HG02943 (cell line): ENCODE data around the gene MARCHF10.

Source experiments
- ATAC-seq: cut with Tn5 transposase; IDR thresholded peaks from one replicate; pipeline ENCODE4 v1.9.1; 2021; ENCODE audit warnings: mild to moderate bottlenecking, low read depth, moderate library complexity; ENCODE audit not compliant: unreplicated experiment

Gene MARCHF10

DNA sequence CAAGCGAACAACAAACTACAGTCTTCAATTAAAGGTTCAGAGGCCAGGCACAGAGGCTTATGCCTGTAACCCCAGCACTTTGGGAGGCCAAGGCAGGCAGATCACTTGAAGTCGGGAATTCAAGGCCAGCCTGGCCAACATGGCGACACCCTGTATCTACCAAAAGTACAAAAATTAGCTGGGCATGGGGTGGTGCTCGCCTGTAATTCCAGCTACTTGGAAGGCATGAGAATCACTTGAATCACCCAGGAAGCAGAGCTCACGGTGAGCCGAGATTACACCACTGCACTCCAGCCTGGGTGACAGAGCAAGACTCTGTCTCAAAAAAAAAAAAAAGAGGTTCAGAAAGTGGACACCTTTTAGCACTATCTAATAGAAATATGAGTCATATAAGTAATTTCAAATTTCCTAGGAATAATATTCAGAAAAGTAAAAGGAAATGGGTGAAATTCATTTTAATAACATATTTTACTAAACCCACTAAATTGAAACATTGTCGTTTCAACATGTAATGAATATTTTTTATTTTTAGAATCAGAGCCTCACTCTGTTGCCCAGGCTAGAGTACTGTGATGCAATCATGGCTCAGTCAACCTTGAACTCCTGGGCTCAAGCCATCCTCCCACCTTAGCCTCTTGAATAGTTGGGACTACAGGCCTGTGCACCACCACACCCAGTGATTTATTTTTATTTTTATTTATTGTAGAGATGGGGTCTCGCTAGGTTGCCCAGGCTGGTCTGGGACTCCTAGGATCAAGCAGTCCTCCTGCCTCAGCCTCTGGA is 15.2 kb upstream of the MARCHF10 start:
- no peak for ATAC-seq

DNA sequence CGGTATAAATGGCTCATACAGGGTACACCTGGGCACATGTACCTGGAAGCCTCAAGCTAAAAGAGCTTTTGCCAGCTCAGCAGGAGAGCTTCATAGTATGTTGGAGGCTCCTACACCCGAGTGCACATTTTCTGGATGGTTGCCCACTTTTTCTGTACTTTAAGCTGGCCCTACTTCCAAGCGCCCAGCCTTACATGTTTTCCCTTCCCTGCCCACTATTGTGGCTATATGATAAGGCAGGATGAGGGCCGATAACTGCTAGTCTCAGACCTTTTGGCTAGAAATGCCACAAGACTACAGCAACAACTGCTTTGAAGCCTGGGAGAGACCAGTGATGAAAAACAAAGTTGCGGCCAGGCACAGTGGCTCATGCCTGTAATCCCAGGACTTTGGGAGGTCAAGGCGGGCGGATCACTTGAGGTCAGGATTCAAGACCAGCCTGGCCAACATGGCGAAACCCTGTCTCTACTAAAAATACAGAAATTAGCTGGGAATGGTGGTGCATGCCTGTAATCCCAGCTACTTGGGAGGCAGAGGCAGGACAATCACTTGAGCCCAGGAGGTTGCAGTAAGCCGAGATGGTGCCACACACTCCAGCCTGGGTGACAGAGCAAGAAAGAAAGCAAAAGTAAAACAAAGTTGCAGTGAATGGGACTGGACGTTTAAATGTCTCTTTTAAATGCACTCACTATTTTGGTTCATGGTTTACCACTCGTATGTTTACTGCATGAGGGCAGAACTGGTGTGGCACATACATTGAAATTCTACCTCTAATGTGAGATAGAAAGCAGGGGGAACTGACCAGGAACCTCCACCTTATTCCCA is 14.2 kb upstream of the MARCHF10 start:
- ATAC-seq = no peak

DNA sequence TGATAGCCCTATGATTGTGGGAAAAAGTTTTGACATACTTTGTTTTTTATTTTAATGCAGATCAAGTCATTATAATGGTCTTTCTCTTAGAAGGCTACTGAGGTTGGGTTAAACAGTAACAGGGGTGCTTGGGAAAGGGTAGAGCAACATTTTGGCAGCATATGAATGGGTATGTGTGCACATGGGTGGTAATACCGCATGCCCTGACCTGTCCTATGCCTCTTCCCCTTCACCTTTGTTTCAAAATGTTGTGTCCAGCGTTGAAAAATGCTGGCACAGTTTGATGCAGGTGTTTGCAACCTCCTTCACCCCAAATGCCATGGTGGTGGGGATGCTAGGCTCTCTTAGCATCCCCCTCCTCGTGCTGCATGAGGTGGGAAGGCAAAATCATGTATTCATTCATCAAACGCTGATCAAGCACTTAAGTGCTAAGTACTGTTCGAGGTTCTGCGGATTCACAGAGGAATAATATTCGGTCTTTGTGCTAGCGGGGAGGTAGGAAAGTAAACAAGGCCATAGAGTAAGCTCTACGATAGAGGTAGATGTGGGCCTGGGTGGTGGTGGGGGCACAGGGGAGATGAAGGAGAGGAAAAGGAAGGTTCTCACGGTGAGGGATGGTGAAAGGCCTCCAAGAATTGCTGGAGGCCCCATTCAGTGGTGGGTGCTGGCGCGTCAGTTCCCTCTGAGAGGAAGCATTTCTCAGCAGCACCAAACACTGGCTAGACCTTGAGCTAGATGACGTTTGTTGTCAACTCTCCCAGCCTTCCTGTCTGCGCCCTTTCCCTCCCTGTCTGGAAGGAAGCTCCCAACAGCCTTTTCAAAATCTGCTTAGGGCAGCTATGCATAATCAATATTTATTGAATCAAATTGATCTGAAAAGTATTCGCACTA is 13.3 kb upstream of the MARCHF10 start:
- no peak for ATAC-seq

DNA sequence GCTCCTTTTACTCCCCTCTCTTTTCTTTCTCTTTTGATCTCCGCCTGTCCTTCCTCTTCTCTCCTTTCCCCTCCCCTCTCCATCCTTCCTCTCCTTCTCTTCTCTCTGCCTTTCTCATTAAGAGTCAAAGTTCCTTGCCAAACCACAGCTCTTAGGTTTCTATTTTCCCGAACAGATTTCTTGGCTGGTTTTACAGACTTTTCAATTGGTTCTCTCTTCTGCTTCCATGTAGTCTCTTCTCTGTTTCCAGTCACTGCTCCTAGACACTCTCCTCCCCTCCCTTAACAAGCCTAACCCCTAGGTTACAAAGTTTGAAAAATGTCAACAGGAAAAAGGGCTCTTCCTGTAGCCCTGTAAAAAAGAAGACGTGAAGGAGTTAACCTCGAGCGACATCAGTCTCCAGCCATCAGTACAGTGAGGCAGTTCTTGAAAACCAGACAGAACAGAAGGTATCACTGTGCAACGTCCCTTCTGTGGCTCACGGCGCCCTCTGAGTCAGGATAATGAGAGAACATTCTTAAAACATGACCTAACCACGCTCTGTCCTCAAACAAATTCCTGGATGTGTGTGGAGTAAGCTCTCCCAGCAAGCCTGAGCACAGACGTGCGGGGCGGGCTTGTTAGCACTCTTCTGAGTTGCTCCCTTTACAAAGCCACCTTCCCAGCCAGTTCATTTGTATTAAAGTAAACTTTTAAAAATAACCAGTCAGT is 11.6 kb upstream of the MARCHF10 start:
- ATAC-seq = no peak

DNA sequence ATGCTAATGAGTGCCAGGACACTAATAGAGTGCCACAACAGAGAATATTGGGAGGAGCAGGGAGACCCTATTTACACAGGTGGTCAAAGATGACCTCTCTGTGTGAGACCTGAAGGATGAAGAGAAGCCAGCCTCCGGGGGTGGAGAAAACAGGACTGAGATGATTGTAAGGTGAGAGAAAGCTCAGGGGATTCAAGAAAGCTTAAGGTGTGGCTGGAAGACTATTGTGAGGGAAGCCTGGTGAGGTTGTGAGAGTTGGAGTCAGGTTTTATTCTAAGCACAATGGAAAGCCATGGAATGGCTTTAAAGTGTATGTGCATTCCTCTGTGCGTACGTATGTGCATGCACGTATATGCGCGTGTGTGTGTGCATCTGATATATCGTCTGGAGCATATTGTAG is 10.4 kb upstream of the MARCHF10 start:
- no peak for ATAC-seq

DNA sequence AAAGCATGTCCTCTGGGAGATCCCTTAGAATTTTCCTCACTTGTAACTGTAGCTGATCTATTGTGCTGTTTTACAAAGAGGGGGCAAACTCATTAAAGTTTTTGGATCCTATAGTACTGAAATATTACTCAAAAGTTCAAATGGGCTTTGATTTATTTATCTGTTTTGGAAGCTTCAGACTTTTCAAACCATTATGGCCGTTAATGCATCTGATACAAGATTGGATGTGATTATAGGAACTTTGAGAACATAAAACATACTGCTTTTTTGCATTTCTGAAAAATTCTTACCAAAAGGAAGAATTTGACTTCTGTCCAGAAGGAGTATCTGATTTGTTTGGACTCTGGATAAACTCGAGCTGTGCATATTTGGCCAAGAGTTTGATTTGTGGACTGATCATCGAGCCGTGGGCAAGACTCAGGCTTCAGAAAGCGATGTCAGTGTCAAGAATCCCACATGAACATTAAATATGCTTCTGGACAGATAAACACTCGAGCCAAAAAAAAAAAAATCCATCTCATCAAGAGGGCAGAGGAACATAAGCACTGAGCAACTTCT is 8.2 kb upstream of the MARCHF10 start:
- ATAC-seq = no peak

DNA sequence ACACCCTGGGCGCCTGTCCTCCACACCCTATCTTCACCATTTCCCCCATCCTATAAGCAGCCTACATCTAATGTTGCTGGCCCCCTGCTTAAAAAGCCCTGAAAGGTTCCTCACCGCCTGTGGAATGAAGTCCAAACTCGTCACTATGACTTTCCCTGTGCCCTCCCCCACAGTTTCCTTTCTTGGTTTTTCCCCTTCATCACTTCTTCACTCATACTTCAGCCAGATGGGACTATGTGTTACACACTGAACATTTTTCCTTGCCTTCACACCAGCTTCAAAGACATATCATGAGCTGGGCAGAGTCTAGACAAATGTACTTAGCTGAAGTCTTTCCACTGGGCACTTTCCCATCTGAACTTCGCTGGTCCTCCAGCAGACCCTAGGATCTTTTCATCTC is 1.5 kb upstream of the MARCHF10 start:
- ATAC-seq = no peak

DNA sequence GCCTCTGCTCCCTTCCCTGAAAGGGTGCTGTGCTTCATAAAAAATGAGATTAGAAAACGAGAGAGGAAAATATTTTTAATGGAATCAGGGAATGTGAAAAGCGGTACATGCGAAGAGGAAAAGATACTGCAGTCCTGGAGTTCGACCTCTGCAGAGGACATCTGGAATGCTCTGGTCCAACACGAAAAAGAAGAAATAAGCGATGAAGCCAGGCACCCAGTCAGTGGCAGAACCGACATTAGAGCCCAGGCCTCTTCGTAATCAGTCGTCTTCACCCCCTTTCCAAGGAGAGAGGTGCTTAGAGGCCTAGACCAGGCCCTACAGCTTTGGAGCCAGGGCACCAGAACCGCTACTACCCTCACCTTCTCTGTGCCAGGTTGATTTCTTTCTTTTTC is 459 bp upstream of the MARCHF10 start:
- no peak for ATAC-seq

DNA sequence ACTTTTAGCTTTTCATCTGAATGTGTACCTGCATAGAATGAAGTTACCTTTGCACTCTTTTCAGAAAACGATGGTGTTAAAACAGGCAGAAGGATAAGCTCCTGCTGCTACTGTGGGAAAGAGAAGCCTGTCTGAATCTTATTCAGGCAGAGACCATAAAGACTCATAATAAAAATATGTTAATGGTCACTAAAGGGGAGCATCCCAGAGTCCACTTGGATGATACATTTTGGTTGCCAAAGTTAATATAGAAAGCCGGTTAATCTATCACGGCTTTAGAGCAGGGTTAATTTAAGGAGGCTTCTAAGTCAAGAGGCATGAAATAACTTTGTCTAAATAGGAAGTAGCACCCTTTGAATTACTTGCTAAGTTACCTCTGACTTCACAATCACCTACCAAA is 2.9 kb downstream of the MARCHF10 start:
- ATAC-seq = no peak

DNA sequence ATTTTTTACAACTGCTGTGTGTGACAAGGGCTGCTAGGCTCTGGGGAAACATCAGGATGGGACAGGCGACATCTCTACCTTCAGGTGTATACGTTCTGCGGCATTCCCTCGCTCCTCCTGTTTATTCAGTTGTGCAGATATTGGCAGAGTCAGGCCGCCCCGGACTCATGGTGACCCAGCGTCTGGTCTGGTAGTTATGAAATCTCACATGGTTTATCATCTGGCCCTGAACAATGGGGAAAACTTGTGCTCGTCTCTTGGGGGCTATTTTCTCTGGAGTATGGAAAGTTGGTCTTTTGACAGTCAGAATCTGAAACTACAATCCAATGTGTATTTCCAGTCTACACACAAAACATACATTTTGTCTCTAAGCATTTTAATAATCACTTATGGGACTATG is 3.3 kb downstream of the MARCHF10 start:
- ATAC-seq = no peak

DNA sequence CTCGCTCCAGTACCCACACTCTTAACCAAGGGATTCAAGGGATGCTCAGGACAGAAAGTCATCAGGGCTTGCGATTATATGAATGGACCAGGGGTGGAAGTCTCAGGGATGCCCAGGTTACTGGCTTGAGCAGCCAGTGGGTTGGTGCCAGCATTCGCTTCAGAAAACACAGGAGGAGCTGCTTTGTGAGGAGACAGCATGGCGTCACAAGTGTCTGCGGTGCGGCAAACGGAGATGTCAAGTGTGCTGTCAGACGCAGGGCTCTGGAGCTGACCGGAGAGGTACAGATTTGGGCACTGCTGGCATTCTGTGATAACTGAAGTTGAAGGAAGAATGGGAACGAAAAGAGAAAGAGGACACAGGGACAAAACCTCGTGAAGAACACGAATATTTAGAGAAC is 4.1 kb downstream of the MARCHF10 start:
- ATAC-seq = no peak

DNA sequence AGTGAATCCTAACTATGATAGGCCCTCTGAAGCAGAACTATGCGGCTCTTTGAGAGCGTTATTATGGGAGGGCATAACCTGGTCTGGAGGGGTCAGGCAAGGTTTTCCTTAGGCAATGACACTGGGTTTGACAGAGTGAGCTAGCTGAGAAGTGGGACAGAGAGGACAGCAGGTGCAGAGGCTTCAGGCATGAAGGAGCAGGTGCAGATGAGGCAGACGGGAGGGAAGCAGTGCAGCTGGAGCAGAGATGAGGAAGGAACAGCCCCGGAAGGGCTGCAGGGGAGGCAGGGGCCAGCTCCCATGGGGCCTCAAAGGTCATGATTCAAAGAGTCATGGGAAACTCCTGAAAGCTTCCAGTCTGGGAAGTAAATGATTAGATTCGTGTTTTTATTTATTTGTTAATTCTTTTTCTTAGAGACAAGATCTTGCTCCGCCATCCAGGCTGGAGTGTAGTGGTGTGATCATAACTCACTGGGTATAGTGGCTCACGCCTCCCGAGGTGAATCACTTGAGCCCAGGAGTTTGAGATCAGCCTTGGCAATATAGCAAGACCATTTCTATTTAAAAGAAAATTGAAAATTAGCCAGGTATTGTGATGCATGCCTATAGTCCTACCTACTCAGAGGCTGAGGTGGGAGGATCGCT is 5.4 kb downstream of the MARCHF10 start:
- no peak for ATAC-seq

DNA sequence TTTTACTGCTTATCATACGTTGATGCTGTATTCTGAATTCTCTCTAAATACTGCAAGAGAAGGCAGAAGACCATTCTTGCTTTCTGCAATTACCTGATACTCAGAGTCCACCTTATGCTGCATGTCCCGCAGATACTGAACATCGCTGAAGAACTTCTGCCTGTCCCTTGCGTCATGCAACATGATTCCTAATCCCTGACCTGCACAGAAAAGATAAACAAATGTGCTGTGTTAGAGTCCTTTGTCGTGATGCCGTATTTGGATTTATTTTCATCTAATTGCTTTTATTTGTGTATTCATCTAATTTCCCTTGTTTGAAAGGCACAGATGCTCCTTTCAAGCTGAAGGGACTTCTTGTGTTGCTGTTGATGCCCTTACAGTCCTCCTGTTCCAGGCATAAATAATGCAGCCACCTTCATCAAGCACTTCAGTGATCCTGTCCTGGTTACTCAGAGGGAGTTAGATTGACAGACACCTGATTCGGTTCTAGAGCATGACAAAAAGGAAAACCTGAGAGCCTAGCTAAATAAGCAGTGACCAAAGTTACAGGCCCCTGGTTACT is 6.5 kb downstream of the MARCHF10 start:
- ATAC-seq = no peak

DNA sequence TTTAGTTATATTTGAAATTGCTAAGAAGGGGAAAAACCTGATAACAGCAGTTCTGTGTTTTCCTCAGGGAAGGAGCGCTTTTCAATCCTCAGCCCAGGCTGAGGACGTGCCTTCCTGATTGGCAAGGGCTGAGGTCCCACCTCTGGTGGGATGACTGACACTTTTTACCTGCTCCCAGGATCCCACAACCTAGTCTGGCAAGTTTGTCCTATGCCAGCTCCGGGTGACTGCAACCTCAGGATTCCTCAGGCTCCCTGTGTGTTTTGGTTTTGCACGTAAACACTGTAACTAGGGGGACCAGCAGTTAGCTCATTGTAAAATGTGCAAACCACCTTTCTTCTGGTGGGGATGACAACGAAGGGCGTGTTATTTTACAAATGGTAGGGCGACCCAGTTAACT is 7.5 kb downstream of the MARCHF10 start:
- no peak for ATAC-seq

DNA sequence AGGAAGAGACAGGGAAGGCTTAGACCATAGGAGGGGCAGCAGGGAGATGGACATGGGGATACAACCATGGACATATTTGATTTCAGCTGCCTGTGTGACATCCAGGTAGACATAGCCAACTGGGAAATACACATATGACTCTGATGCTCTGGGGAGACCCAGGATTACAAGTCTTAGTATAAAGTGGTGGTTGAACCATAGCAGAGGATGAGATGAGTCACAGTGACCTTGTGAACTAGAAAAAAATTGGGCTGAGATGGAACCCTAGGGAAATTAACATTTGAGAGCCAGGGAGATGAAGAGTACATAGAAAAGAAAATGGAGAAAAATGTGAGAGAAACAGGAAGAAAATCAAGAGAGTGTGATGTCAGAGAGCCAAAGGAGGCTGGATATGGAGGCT is 10.2 kb downstream of the MARCHF10 start:
- ATAC-seq = no peak

DNA sequence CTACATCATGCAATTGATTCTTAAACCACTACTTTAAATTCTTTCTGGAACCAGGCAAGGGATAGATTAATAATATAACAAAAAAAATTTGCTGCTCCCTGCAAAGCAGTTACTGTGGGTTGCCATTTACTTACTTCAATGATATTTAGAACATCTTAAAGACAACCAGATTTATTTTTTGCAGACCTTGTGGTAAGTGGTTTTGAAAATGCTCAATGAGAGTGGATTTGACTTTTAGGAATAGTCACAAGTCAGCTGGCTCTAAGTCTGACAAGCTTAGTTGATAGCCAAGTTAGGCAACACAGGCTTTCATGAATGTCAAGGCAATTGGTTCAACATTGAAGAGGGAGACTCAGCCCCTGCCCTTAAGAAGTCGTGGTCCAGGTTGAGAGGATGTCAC is 11.8 kb downstream of the MARCHF10 start:
- ATAC-seq = no peak

DNA sequence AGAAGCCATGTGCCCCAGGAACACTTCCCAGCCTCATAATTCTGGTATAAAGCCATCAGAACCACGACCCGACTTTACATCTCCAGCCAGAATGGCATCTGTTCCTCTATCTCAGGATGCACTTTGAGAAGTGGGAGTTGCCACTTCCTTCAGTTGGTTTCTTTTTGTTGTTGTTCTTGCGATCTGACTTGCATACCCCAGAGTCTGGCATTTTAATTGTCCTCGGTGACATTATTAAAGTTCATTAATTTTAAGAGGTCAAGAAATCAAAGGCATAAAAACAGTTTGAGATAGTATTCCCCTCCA is 13.5 kb downstream of the MARCHF10 start:
- ATAC-seq = no peak

DNA sequence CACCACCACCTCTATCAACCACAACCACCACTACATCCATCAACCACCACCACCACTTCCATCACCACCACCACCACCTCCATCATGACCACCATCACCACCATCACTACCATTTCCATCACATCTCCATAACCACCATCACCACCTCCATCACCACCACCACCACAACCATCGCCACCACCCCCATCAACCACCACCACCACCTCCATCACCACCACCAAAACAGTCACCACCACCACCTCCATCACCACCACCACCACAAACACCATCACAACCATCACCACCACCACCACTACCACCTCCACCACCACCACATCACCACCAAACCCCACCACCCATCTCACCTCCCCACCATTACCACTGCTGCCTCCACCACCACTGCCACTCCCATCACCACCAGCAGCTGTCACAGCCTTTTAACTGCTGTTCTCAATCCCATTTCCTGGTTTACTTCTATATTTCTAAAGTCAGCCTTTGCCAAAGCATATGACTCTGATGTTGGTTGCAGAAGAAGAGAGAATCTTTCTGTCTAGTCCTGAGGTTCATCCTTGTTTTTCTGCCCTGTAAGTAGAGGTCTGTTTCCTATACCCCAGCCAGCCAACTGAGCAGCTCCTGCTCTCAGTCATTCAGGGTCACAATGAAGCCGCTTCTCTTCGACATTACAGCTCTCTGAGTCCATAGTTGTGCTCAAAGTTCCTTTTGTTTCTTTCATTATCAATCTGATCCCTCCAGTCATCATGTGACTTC is 14.0 kb downstream of the MARCHF10 start:
- ATAC-seq = no peak

DNA sequence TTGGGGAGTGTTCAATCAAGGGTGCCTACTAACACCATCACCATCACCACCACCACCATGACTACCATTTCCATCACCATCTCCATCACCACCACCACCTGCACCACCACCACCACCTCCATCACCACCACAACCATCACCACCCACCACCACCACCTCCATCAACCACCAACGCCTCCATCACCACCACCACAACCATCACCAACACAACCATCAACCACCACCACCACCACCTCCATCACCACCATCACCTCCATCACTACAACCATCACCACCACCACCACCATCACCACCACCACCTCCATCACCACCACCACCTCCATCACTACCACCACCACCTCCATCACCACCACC is 15.7 kb downstream of the MARCHF10 start:
- no peak for ATAC-seq
